Right atrium auricular region (tissue), 2 donors: ENCODE results near the gene PATL2. TPM values are rescaled to one million over a fixed set of nuclear protein-coding genes. Genes with fewer than 3 reads are reported as not detected.
"Not testable (repeated sequence)": the region's sequence is repeated elsewhere in the genome, so short reads cannot be mapped to it uniquely, and the experiment has no call there.

Source experiments
- DNase-seq: peaks from one replicate; pipeline ENCODE4 v3.0.0-alpha.2; 2019; ENCODE audit warnings: low spot score
- H3K27ac ChIP-seq, 2 donors: fragments of 200-600 bp; sonication (generic); 1 replicate in 1 of 2; 2 replicates in 1 of 2; pipeline ENCODE4 v1.5.1; 2016 to 2019
- H3K27me3 ChIP-seq, 2 donors: fragments of 200-600 bp; sonication (generic); one replicate each; pipeline versions ENCODE4 v1.5.1 to v1.6.0; 2017 to 2019
- H3K36me3 ChIP-seq: fragments of 200-600 bp; sonication (generic); one replicate; pipeline ENCODE4 v1.5.1; 2016
- H3K4me1 ChIP-seq, 2 donors: fragments of 200-600 bp; sonication (generic); one replicate each; pipeline versions ENCODE4 v1.5.1 to v1.6.0; 2017 to 2019
- H3K4me3 ChIP-seq, 2 donors: fragments of 200-600 bp; sonication (generic); 1 replicate in 1 of 2; 2 replicates in 1 of 2; pipeline ENCODE4 v1.5.1; 2017 to 2019; ENCODE audit warnings: mild to moderate bottlenecking in 1 of 2, moderate library complexity in 1 of 2
- H3K9me3 ChIP-seq, 2 donors: fragments of 200-600 bp; sonication (generic); one replicate each; pipeline ENCODE4 v1.5.1; 2019
- total RNA-seq, 2 donors: library from RNA; depleted of rRNA; stranded (reverse); fragments of >200 nt; gene quantifications; one replicate each; pipeline ENCODE4 v1.1.0, GENCODE V29; 2016
- TF ChIP-seq, protein P1 (sequence below), 2 donors: fragments of 200-600 bp; sonication (generic); IDR thresholded peaks; one replicate each; pipeline ENCODE4 v1.5.1; 2019; ENCODE audit warnings: antibody characterized with exemption in 2 of 2

PATL2 gene
- total RNA-seq, 2 donors from 2014 or later, result 0.75 to 4.5 TPM

DNA sequence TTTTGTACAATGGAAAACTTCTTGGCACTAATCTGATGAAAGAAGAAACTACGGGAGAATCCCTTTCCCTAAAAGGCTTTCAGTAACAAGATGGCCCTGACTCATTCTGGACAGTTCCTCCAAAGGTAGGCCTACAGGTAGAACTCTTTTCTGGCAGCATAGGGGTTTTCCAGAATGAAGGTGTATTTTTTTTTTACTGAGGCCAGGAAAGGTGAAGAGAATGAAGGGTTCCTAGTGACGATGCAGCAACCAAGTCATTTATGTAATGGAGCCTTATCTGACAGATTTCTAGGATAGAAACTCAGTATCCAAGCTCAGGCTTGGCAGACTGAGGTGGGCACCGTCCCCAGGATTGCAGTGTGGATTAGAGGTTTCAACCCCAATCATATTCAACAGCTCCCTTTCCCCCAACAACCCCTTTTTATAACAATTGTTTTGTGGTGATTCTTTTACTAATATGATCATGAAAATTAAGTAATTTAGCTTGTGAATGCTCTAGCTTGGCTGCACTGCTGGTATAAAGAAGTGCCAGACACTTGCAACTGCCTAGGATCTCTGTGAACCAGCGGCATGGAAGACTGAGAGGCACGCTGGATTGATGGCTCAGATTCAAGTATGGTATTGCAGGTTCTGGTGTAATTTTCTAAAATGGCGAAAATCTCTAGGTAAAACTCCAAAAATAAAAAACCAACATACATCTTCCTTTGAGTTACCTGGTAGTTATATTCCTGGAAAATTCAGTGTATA lies 16.5 kb upstream of the PATL2 start:
- Histone ChIP-seq H3K36me3 (peaks cover 8% of the 10 kb centered on the region), H3K4me3 (no peak overlapping the region), H3K27ac (peak overlapping the region; percentile 95 to 98), H3K27me3 (no peaks in the 10 kb centered on the region), H3K9me3 (no peaks in the 10 kb centered on the region), H3K4me1 (peaks cover 0 to 53% of the 10 kb centered on the region in 2 donors)
- no peak for DNase-seq
- TF ChIP-seq, protein P1, sequence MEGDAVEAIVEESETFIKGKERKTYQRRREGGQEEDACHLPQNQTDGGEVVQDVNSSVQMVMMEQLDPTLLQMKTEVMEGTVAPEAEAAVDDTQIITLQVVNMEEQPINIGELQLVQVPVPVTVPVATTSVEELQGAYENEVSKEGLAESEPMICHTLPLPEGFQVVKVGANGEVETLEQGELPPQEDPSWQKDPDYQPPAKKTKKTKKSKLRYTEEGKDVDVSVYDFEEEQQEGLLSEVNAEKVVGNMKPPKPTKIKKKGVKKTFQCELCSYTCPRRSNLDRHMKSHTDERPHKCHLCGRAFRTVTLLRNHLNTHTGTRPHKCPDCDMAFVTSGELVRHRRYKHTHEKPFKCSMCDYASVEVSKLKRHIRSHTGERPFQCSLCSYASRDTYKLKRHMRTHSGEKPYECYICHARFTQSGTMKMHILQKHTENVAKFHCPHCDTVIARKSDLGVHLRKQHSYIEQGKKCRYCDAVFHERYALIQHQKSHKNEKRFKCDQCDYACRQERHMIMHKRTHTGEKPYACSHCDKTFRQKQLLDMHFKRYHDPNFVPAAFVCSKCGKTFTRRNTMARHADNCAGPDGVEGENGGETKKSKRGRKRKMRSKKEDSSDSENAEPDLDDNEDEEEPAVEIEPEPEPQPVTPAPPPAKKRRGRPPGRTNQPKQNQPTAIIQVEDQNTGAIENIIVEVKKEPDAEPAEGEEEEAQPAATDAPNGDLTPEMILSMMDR (IDR thresholded peaks at IDR 0.05), result no peak

DNA sequence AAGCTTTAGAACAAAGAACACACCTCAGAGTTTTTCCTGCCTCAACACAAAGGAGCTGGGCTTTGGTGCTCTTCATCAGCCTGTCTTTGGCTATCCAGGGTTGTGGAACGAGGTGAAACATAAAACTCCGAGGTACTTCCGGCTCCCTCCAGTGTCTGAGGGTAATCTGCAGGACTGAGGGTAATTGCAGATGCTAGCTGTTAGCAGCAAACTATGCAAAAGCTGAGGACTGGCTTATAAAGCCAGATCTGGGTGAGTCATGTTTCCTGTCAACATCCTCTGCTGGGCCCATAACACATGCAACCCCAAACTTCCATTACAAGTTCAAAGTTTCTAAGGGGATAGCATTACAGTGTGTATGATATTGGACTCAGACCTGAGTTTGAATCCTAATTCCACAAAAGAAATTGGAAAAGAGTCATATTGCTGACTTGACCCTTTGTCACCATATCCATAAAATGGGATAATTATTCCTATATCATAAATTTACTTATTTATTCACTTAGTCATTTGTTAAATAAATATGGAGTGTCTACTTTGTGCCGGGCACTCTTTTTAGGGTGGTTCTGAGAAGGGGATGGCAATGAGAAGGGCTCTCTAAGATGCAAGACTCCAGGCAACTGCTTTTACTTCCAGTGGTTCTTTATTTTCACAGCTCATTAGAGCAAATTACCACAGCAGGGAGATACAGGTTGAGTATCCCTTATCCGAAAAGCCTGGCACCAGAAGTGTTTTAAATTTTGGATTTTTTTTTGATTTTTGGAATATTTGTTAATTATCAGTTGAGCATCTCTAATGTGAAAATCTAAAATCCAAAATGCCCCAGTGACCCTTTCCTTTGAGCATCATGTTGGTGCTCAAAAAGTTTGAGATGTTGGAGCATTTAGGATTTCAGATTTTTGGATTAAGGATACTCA lies 15.7 kb upstream of the PATL2 start:
- DNase-seq, result peak; percentile 70
- peaks cover 4% of the 10 kb centered on the region for H3K36me3 ChIP-seq
- peaks cover 0 to 50% of the 10 kb centered on the region in 2 donors for H3K4me1 ChIP-seq
- H3K9me3 ChIP-seq, result no peaks in the 10 kb centered on the region
- H3K27ac ChIP-seq, result peak overlapping the region; percentile 95 to 98
- TF ChIP-seq, protein P1 (IDR thresholded peaks at IDR 0.05), result no peak
- H3K27me3 ChIP-seq, result no peaks in the 10 kb centered on the region
- peak overlapping the region in 1 of 2 donors; percentile 13 for H3K4me3 ChIP-seq

DNA sequence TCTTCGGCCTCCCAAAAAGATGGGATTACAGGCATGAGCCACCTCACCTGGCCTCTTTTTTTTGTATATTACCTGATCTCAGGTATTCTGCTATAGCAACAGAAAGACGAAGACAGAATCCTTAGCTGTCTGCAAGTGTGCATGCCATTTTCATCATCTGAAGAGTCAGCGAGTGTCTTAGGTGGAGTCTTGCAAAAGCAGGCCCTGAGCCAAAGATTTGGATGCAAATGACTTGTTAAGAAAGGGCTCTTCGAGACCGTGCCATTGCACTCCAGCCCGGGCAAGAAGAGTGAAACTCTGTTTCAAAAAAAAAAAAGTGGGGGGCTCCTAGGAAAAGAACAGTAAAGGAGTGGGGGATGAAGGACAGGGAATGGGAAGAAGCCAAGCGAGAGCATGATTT lies 15.0 kb upstream of the PATL2 start:
- Histone ChIP-seq H3K4me3 (peak overlapping the region in 1 of 2 donors; percentile 13), H3K36me3 (no peaks in the 10 kb centered on the region), H3K4me1 (peaks cover 0 to 43% of the 10 kb centered on the region in 2 donors), H3K9me3 (no peaks in the 10 kb centered on the region), H3K27me3 (no peaks in the 10 kb centered on the region), H3K27ac (peak overlapping the region; percentile 95 to 98)
- TF ChIP-seq, protein P1 (IDR thresholded peaks at IDR 0.05), result no peak
- DNase-seq, result no peak

DNA sequence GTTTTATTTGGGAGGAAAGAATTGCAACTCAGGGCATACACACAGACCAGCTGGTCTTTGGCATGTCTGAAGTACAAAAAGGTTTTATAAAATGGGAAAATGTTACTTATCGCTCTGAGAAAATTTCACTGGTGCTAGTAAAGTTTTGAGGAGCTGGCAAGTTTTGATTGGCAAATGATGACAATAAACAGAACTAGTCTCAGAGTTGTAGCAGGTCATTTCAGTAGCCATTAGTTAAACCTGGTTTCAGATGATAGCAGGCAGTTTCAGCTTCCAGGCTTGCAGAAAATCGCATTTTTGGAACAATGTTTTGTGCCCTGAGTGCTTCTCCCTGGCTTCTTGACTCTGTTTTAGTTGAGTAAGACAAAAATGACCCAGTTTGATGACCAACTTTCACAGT lies 10.9 kb upstream of the PATL2 start:
- Histone ChIP-seq H3K27ac (no peak overlapping the region), H3K9me3 (no peaks in the 10 kb centered on the region), H3K4me3 (no peak overlapping the region), H3K27me3 (no peaks in the 10 kb centered on the region), H3K4me1 (peaks cover 0 to 18% of the 10 kb centered on the region in 2 donors), H3K36me3 (peaks cover 28% of the 10 kb centered on the region)
- TF ChIP-seq, protein P1 (IDR thresholded peaks at IDR 0.05), result no peak
- DNase-seq, result no peak

DNA sequence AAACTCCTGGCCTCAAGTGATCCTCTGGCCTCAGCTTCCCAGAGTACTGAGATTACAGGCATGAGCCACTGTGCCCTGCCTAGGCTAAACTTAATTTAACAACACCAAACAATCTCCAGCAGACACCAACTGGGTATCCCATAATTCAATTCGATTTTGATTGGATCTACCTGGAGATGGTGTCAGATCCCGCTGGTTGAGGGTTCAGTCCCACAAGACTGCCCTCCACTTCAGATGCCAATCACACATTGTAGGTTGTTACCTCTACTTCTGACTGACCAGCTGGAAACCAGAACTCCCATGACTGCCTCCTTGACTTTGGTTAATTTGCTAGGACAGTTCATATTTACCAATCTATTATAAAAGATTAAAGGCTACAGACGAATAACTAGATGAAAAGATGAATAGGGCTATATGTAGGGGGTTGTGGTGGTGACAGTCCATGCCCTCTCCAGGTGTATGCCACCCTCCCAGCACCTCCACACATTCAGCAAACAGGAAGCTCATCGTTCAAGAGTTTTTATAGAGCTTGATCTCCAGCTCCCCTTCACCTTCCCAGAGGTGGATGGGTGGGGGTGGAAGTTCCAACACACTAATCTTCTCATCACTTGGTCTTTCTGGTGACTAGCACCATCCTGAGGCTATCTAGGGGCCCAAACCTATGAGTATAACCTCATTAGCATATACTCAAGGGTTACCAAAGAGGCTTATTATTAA lies 9.5 kb upstream of the PATL2 start:
- no peaks in the 10 kb centered on the region for H3K27me3 ChIP-seq
- no peaks in the 10 kb centered on the region for H3K9me3 ChIP-seq
- TF ChIP-seq, protein P1 (IDR thresholded peaks at IDR 0.05), result no peak
- H3K4me3 ChIP-seq, result no peak overlapping the region
- H3K4me1 ChIP-seq, result peaks cover 0 to 17% of the 10 kb centered on the region in 2 donors
- H3K27ac ChIP-seq, result no peak overlapping the region
- H3K36me3 ChIP-seq, result peaks cover 42% of the 10 kb centered on the region
- no peak for DNase-seq

DNA sequence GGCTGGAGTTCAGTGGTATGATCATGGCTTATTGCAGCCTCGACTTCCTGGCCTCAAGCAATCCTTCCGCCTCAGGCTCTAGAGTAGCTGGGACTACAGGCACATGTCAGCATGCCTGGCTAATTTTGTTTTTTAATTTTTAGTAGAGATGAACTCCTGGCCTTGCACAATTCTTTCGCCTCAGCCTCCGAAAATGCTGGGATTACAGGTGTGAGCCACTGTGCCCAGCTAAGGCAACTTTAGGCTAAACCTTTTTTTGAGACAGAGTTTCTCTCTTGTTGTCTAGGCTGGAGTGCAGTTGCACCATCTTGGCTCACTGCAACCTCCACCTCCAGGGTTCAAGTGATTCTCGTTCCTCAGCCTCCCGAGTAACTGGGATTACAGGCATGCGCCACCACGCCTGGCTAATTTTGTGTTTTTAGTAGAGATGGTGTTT lies 8.9 kb upstream of the PATL2 start:
- DNase-seq, H3K27ac ChIP-seq, H3K27me3 ChIP-seq, H3K9me3 ChIP-seq, H3K4me3 ChIP-seq: not testable (repeated sequence)
- H3K4me1 ChIP-seq, result peaks cover 0 to 19% of the 10 kb centered on the region in 2 donors
- peaks cover 46% of the 10 kb centered on the region for H3K36me3 ChIP-seq
